Endothelial cell of umbilical vein (primary cell): ENCODE results near the gene MICA. TPM values are rescaled to one million over a fixed set of nuclear protein-coding genes. Genes with fewer than 3 reads are reported as not detected.

ENCODE experiments used
- BruUV-seq: library from RNA; stranded (reverse); fragments of 400-500 nt; replicated peaks from 2 replicates; lab custom pipeline; 2021; lab: Mats Ljungman, UMichigan
- CTCF ChIA-PET: fragments of 300-600, 350-600 bp; sonication (Branson Sonifier 250); formaldehyde crosslinking; loops from one replicate; lab custom pipeline; 2021; ENCODE audit warnings: antibody characterized with exemption, inconsistent platforms; lab: Charles Lee
- POLR2A ChIA-PET: fragments of 300-600, 350-600 bp; sonication (Branson Sonifier 250); formaldehyde crosslinking; loops from one replicate; lab custom pipeline; 2021; ENCODE audit warnings: antibody characterized with exemption, inconsistent platforms; lab: Charles Lee
- DNase-seq: peaks from one replicate; pipeline ENCODE4 v3.0.0-alpha.2; 2011; ENCODE audit warnings: low read depth, low spot score
- FAIRE-seq: peaks from 2 replicates; lab custom pipeline; 2011; peaks lifted over from hg19 to GRCh38; lab: Jason Lieb, UNC
- H2AFZ ChIP-seq: 2 replicates; pipeline ENCODE4 v1.6.0; 2012; ENCODE audit warnings: low read depth, low read length, control low read depth, inconsistent platforms
- H3K27ac ChIP-seq: 2 replicates; pipeline ENCODE4 v1.5.1; 2011; ENCODE audit warnings: low read depth, mild to moderate bottlenecking, control low read depth, low read length, moderate library complexity; ENCODE audit not compliant: insufficient read depth
- H3K27me3 ChIP-seq, 2 experiments: 2 replicates each; pipeline versions ENCODE4 v1.6.0 to v1.6.1; 2011; ENCODE audit warnings: low read length in 2 of 2, mixed read lengths in 1 of 2; ENCODE audit not compliant: control insufficient read depth in 2 of 2, insufficient read depth in 2 of 2
- H3K36me3 ChIP-seq, 2 experiments: 2 replicates in 1 of 2; 3 replicates in 1 of 2; pipeline ENCODE4 v1.5.1; 2011; ENCODE audit warnings: low read length in 2 of 2, mild to moderate bottlenecking in 1 of 2, moderate library complexity in 1 of 2; ENCODE audit not compliant: control insufficient read depth in 2 of 2, insufficient read depth in 2 of 2; ENCODE audit errors: extremely low read depth in 1 of 2
- H3K4me1 ChIP-seq: 3 replicates; pipeline ENCODE4 v1.5.1; 2011; ENCODE audit warnings: mild to moderate bottlenecking, low read length; ENCODE audit not compliant: control insufficient read depth, insufficient read depth; ENCODE audit errors: extremely low read depth
- H3K4me2 ChIP-seq: 2 replicates; pipeline ENCODE4 v1.6.1; 2011; ENCODE audit warnings: low read length, control low read depth, mixed read lengths; ENCODE audit not compliant: insufficient read depth
- H3K4me3 ChIP-seq, 3 experiments: fragments of 200-600 bp in 1 of 3; sonication (generic), shearing (Covaris generic) in 1 of 3; replicated peaks in 1 of 3; 2 replicates each; pipeline ENCODE4 v1.5.1; 2011 to 2016; ENCODE audit warnings: control low read depth in 3 of 3, low read length in 3 of 3, mild to moderate bottlenecking in 2 of 3, inconsistent platforms in 1 of 3, low read depth in 1 of 3, moderate library complexity in 1 of 3; ENCODE audit not compliant: insufficient read depth in 1 of 3
- H3K79me2 ChIP-seq: 2 replicates; pipeline ENCODE4 v1.6.0; 2012; ENCODE audit warnings: low read length, inconsistent platforms; ENCODE audit not compliant: control insufficient read depth, insufficient read depth
- H3K9ac ChIP-seq: replicated peaks from 2 replicates; pipeline ENCODE3; 2011; ENCODE audit warnings: low read length, control low read depth; ENCODE audit not compliant: insufficient read depth; ENCODE audit errors: extremely low read depth
- H3K9me1 ChIP-seq: replicated peaks from 3 replicates; pipeline ENCODE4 v1.6.0; 2011; ENCODE audit warnings: mild to moderate bottlenecking, low read length; ENCODE audit not compliant: control insufficient read depth, insufficient read depth; ENCODE audit errors: extremely low read depth
- H3K9me3 ChIP-seq: replicated peaks from 2 replicates; pipeline ENCODE4 v1.5.1; 2012; ENCODE audit warnings: low read length, inconsistent platforms; ENCODE audit not compliant: control insufficient read depth, insufficient read depth
- H4K20me1 ChIP-seq: replicated peaks from 2 replicates; pipeline ENCODE3; 2011; ENCODE audit warnings: mild to moderate bottlenecking, low read length; ENCODE audit not compliant: control insufficient read depth, insufficient read depth; ENCODE audit errors: extremely low read depth
- CTCF ChIP-seq, 2 donors: IDR thresholded peaks; 1 replicate in 1 of 2; 2 replicates in 1 of 2; pipeline ENCODE4 v1.5.1; 2011; ENCODE audit warnings: low read length in 2 of 2, mild to moderate bottlenecking in 2 of 2, moderate library complexity in 2 of 2, control low read depth in 1 of 2, inconsistent platforms in 1 of 2, low read depth in 1 of 2; ENCODE audit not compliant: insufficient read depth in 1 of 2; ENCODE audit errors: extremely low read depth in 1 of 2
- GATA2 ChIP-seq: IDR thresholded peaks from 2 replicates; pipeline ENCODE4 v1.7.0; 2011; ENCODE audit warnings: low read depth, mild to moderate bottlenecking, moderate library complexity, mixed read lengths, low read length; ENCODE audit not compliant: insufficient read length, insufficient read depth
- JUN ChIP-seq: IDR thresholded peaks from 2 replicates; pipeline ENCODE4 v1.6.1; 2011; ENCODE audit warnings: borderline replicate concordance, low read depth; ENCODE audit not compliant: insufficient read length, insufficient read depth
- MYC ChIP-seq: IDR thresholded peaks from one replicate; pipeline ENCODE4 v1.6.1; 2011; ENCODE audit warnings: mild to moderate bottlenecking, low read depth, low read length
- POLR2A ChIP-seq: IDR thresholded peaks from 2 replicates; pipeline ENCODE4 v1.6.1; 2012; ENCODE audit warnings: low read depth, mild to moderate bottlenecking, control low read depth, low read length
- dilution Hi-C: fragments of 300-500 bp; cut with MboI; formaldehyde crosslinking; loops from one replicate; pipeline ENCODE4 v1.15.0; 2019; ENCODE audit warnings: low sequenced_read_pairs; ENCODE audit not compliant: extremely low pct_ligation_motif_present
- intact Hi-C: fragments of 100-400 bp; cut with micrococcal nuclease; formaldehyde crosslinking; loops from one replicate; pipeline ENCODE4 v1.10.0; 2022
- polyA plus RNA-seq, 4 experiments: library from polyadenylated mRNA; depleted of rRNA in 3 of 4; stranded (reverse) in 3 of 4; unstranded in 1 of 4; fragments of >200 nt; gene quantifications; 2 replicates each; pipeline versions ENCODE4 v1.2.1 to v1.2.3, GENCODE V29; 2011 to 2012; ENCODE audit warnings: missing spikeins in 1 of 4
- total RNA-seq: library from RNA; stranded (reverse); gene quantifications from 2 replicates; pipeline ENCODE4 v1.2.3, GENCODE V29; 2021

The MICA gene
- total and polyA plus RNA-seq, 2 donors (not counting 3 experiments of a cell fraction or from before 2014, with no cell fraction given), result 42.5 to 99.3 TPM

GRCh38 chr6:31462026-31462963 is 58.9 kb downstream of the MICA start:
- peak overlapping the region; percentile 53 for H2AFZ ChIP-seq
- dilution Hi-C loops, result no loop called here
- intact Hi-C loops, result no loop called here
- FAIRE-seq (no peak), DNase-seq (peak; percentile 6)
- H4K20me1 ChIP-seq, result no peaks in the 10 kb centered on the region
- no peak for TF ChIP-seq MYC
- TF ChIP-seq CTCF (IDR thresholded peaks at IDR 0.05; ENCODE audit: extremely low read depth in 1 of 2, insufficient read depth in 1 of 2, low read depth in 1 of 2, low read length in 2 of 2), result no peak
- no peak for TF ChIP-seq POLR2A
- no peak for TF ChIP-seq GATA2
- no peak for TF ChIP-seq JUN
- no peak overlapping the region for H3K27ac ChIP-seq
- H3K4me1 ChIP-seq, result no peaks in the 10 kb centered on the region
- BruUV-seq, result no TSS peak
- no peak overlapping the region for H3K4me3 ChIP-seq
- no peaks in the 10 kb centered on the region for H3K9me1 ChIP-seq
- H3K9me3 ChIP-seq, result no peaks in the 10 kb centered on the region
- POLR2A ChIA-PET, result no interaction called here
- no peaks in the 10 kb centered on the region for H3K79me2 ChIP-seq
- no peaks in the 10 kb centered on the region for H3K36me3 ChIP-seq
- peaks cover 11 to 15% of the 10 kb centered on the region in 2 experiments for H3K27me3 ChIP-seq
- H3K4me2 ChIP-seq, result no peak overlapping the region
- CTCF ChIA-PET, result interaction anchor here (1.0 to 1.4 kb wide), 3 partner anchors 9 to 20 kb away, joined by 3 to 4 read pairs (median 4); no protein-coding TSS in a partner anchor
- no peak overlapping the region for H3K9ac ChIP-seq
